ENCODE data around the gene BPHL.
"Not testable (repeated sequence)": the region's sequence is repeated elsewhere in the genome, so short reads cannot be mapped to it uniquely, and the experiment has no call there.

- TF ChIP-seq POLR2AphosphoS5, POLR2A (IDR thresholded peaks at IDR 0.05; ENCODE audit: low read depth, low read length): not testable (repeated sequence)
Measured at GRCh38 chr6:3170676-3171075, 52.2 kb downstream of the BPHL start.
